AG09319 (cell line): ENCODE results near the gene CLTA.
"Not testable (repeated sequence)": the region's sequence is repeated elsewhere in the genome, so short reads cannot be mapped to it uniquely, and the experiment has no call there.

Source experiments
- DNase-seq: peaks from one replicate; pipeline ENCODE4 v3.0.0-alpha.2; 2010; ENCODE audit warnings: low read depth; ENCODE audit errors: extremely low read depth
- TF ChIP-seq, protein P1 (sequence below): IDR thresholded peaks from 2 replicates; pipeline ENCODE4 v1.5.1; 2011; ENCODE audit warnings: low read depth, mild to moderate bottlenecking, inconsistent platforms, low read length, moderate library complexity

Gene CLTA

GRCh38 chr9:36221667-36222066, 30.9 kb downstream of the CLTA start:
- no peak for DNase-seq
- TF ChIP-seq, protein P1, sequence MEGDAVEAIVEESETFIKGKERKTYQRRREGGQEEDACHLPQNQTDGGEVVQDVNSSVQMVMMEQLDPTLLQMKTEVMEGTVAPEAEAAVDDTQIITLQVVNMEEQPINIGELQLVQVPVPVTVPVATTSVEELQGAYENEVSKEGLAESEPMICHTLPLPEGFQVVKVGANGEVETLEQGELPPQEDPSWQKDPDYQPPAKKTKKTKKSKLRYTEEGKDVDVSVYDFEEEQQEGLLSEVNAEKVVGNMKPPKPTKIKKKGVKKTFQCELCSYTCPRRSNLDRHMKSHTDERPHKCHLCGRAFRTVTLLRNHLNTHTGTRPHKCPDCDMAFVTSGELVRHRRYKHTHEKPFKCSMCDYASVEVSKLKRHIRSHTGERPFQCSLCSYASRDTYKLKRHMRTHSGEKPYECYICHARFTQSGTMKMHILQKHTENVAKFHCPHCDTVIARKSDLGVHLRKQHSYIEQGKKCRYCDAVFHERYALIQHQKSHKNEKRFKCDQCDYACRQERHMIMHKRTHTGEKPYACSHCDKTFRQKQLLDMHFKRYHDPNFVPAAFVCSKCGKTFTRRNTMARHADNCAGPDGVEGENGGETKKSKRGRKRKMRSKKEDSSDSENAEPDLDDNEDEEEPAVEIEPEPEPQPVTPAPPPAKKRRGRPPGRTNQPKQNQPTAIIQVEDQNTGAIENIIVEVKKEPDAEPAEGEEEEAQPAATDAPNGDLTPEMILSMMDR: no peak

- DNase-seq: no peak
- TF ChIP-seq, protein P1: no peak
Observed at GRCh38 chr9:36222449-36222848, 31.7 kb downstream of the CLTA start.

- TF ChIP-seq, protein P1: no peak
- no peak for DNase-seq
Observed at GRCh38 chr9:36237230-36237629, 46.5 kb downstream of the CLTA start.

- not testable (repeated sequence) for DNase-seq
Observed at GRCh38 chr9:36239205-36239604, 48.5 kb downstream of the CLTA start.

DNA sequence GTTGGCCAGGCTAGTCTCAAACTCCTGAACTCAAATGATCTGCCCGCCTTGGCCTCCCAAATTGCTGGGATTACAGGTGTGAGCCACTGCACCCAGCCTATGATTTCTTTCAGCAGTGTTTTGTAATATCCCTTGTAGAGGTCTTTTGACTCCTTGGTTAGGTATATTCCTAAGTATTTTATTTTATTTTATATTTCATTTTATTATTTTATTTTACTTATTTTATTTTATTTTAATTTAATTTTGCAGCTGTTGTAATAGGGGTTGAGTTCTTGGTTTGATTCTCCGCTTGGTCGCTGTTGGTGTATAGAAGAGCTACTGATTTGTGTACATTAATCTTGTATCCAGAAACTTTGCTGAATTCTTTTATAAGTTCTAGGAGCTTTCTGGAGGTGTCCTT, 49.0 kb downstream of the CLTA start:
- DNase-seq: not testable (repeated sequence)

- no peak for DNase-seq
- TF ChIP-seq, protein P1: no peak
Observed at GRCh38 chr9:36245906-36246305, 55.2 kb downstream of the CLTA start.

DNA sequence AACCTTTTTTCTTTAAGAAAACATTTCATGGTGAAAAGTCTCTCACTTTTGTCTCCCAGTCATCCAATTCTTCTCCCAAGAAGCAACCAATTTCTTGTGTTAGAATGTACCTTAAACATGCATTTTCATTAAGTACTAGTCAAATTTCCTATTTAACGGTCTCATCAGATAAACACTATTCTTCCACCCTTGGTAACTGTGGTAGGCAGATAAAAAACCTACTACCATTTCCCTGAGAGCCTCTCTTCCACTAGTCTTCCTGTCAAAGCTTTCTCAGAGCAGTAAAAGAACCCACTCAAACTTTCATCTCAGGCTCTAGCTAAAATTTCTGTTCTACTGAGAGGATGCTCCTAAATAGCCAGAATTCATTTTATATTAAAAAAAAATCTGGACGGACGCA, 56.6 kb downstream of the CLTA start:
- TF ChIP-seq, protein P1: no peak
- DNase-seq: no peak

GRCh38 chr9:36248061-36248460, 57.3 kb downstream of the CLTA start:
- TF ChIP-seq, protein P1: peak; percentile 14
- DNase-seq: not testable (repeated sequence)

- DNase-seq: no peak
Observed at GRCh38 chr9:36249189-36249588, 58.5 kb downstream of the CLTA start.

More at GRCh38 chr9:36249189-36249588, 58.5 kb downstream of the CLTA start:
- TF ChIP-seq, protein P1: no peak
